SK-N-SH treated with all-trans-retinoic acid at 6 μM for 48 hours (cell line): ENCODE data around the gene VWF.

Source experiments
- ATAC-seq: fragments of 200-7000 bp; cut with Tn5 transposase; 3 replicates; pipeline ENCODE4 v1.9.1; 2020; ENCODE audit warnings: mild to moderate bottlenecking, moderate library complexity
- ARNTL ChIP-seq: fragments of 450-650 bp; formaldehyde crosslinking; IDR thresholded peaks from 2 replicates; pipeline ENCODE4 v1.5.0; 2020; ENCODE audit warnings: low read depth, mild to moderate bottlenecking, moderate library complexity, borderline replicate concordance
- BACH2 ChIP-seq: fragments of 250-450 bp; sonication (Bioruptor Pico); IDR thresholded peaks from 2 replicates; pipeline ENCODE4 v1.9.0; 2021; ENCODE audit warnings: mild to moderate bottlenecking, borderline replicate concordance
- CSDC2 ChIP-seq: fragments of 250-450 bp; sonication (Bioruptor Pico); IDR thresholded peaks from 2 replicates; pipeline ENCODE4 v1.5.0; 2020; ENCODE audit warnings: mild to moderate bottlenecking, moderate library complexity
- ESRRG ChIP-seq: fragments of 250-450 bp; sonication (Bioruptor Pico); IDR thresholded peaks from 2 replicates; pipeline ENCODE4 v1.6.1; 2021; ENCODE audit warnings: mild to moderate bottlenecking
- GLIS3 ChIP-seq: fragments of 250-450 bp; sonication (Bioruptor Pico); IDR thresholded peaks from 2 replicates; pipeline ENCODE4 v1.5.0; 2020; ENCODE audit warnings: mild to moderate bottlenecking, moderate library complexity
- ISL1 ChIP-seq: fragments of 250-450 bp; sonication (Bioruptor Pico); IDR thresholded peaks from 2 replicates; pipeline ENCODE4 v2.1.2; 2022; ENCODE audit warnings: mild to moderate bottlenecking, moderate library complexity
- OSR1 ChIP-seq: fragments of 250-450 bp; sonication (Bioruptor Pico); IDR thresholded peaks from 2 replicates; pipeline ENCODE4 v1.8.0; 2022; ENCODE audit warnings: moderate library complexity, mild to moderate bottlenecking, inconsistent platforms
- SNAI2 ChIP-seq: fragments of 250-450 bp; sonication (Bioruptor Pico); IDR thresholded peaks from 2 replicates; pipeline ENCODE4 v1.5.0; 2020; ENCODE audit warnings: mild to moderate bottlenecking, moderate library complexity
- TCF4 ChIP-seq: fragments of 250-450 bp; sonication (Bioruptor Pico); IDR thresholded peaks from 2 replicates; pipeline ENCODE4 v1.8.0; 2021; ENCODE audit warnings: mild to moderate bottlenecking, moderate library complexity, borderline replicate concordance
- TOX ChIP-seq: fragments of 250-450 bp; sonication (Bioruptor Pico); IDR thresholded peaks from 2 replicates; pipeline ENCODE4 v1.8.0; 2021; ENCODE audit warnings: mild to moderate bottlenecking, moderate library complexity, borderline replicate concordance
- ZFP3 ChIP-seq: fragments of 250-450 bp; sonication (Bioruptor Pico); IDR thresholded peaks from 2 replicates; pipeline ENCODE4 v1.5.0; 2020; ENCODE audit warnings: mild to moderate bottlenecking, moderate library complexity
- ZFP30 ChIP-seq: fragments of 450-650 bp; formaldehyde crosslinking; IDR thresholded peaks from 2 replicates; pipeline ENCODE4 v1.5.0; 2022; ENCODE audit warnings: mild to moderate bottlenecking, moderate library complexity
- ZNF565 ChIP-seq: fragments of 450-650 bp; formaldehyde crosslinking; conservative IDR thresholded peaks from 2 replicates; pipeline ENCODE4 v1.5.0; 2020; ENCODE audit warnings: low read depth, mild to moderate bottlenecking, moderate library complexity
- ZNF70 ChIP-seq: fragments of 450-650 bp; formaldehyde crosslinking; IDR thresholded peaks from 2 replicates; pipeline ENCODE4 v1.5.0; 2020; ENCODE audit warnings: mild to moderate bottlenecking, moderate library complexity
- ZNF8 ChIP-seq: fragments of 450-650 bp; formaldehyde crosslinking; IDR thresholded peaks from 2 replicates; pipeline ENCODE4 v1.5.0; 2020; ENCODE audit warnings: mild to moderate bottlenecking, moderate library complexity
- TF ChIP-seq, protein P1 (sequence below): fragments of 250-450 bp; sonication (Bioruptor Pico); IDR thresholded peaks from 2 replicates; pipeline ENCODE4 v1.5.1; 2021; ENCODE audit warnings: mild to moderate bottlenecking, moderate library complexity
- TF ChIP-seq, protein P2 (sequence below): fragments of 250-450 bp; sonication (Bioruptor Pico); IDR thresholded peaks from 2 replicates; pipeline ENCODE4 v1.5.0; 2020; ENCODE audit warnings: mild to moderate bottlenecking, moderate library complexity
- TF ChIP-seq, protein P3 (sequence below): fragments of 250-450 bp; sonication (Bioruptor Pico); IDR thresholded peaks from 2 replicates; pipeline ENCODE4 v1.8.0; 2021; ENCODE audit warnings: low read depth, mild to moderate bottlenecking, moderate library complexity, borderline replicate concordance
- TF ChIP-seq, protein P4 (sequence below): fragments of 250-450 bp; sonication (Bioruptor Pico); IDR thresholded peaks from 2 replicates; pipeline ENCODE4 v1.8.0; 2020; ENCODE audit warnings: mild to moderate bottlenecking, moderate library complexity, borderline replicate concordance
- TF ChIP-seq, protein P5 (sequence below): fragments of 250-450 bp; sonication (Bioruptor Pico); IDR thresholded peaks from 2 replicates; pipeline ENCODE4 v1.5.1; 2020; ENCODE audit warnings: low read depth, mild to moderate bottlenecking, moderate library complexity

Gene VWF

DNA sequence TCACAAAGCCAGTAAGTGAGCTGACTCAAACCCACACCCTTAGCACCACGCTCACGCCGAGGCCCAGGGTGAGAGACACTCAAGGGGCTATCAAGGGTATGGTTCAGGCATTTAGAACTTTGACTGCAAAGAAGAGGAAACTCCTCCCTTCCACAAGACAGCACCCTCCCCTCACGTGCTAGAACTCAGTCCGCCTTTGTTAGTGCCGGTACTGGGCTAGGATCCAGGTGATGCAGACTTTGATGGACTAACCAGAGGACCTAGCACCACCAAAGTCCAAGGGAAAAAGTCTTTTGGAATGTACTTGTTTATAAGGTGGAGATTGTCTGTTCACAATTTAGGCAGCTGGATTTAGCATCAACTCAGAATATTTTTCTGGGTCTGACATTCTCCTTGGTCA is 33.7 kb downstream of the VWF start:
- ATAC-seq, result no peak
- no peak for TF ChIP-seq CSDC2 (CRISPR knock-in tag)
- no peak for TF ChIP-seq GLIS3 (CRISPR knock-in tag)
- TF ChIP-seq, protein P1, sequence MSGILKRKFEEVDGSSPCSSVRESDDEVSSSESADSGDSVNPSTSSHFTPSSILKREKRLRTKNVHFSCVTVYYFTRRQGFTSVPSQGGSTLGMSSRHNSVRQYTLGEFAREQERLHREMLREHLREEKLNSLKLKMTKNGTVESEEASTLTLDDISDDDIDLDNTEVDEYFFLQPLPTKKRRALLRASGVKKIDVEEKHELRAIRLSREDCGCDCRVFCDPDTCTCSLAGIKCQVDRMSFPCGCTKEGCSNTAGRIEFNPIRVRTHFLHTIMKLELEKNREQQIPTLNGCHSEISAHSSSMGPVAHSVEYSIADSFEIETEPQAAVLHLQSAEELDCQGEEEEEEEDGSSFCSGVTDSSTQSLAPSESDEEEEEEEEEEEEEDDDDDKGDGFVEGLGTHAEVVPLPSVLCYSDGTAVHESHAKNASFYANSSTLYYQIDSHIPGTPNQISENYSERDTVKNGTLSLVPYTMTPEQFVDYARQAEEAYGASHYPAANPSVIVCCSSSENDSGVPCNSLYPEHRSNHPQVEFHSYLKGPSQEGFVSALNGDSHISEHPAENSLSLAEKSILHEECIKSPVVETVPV (CRISPR knock-in tag), result no peak
- TF ChIP-seq TOX (CRISPR knock-in tag), result no peak
- TF ChIP-seq ZNF565 (CRISPR knock-in tag), result no peak
- TF ChIP-seq, protein P2, sequence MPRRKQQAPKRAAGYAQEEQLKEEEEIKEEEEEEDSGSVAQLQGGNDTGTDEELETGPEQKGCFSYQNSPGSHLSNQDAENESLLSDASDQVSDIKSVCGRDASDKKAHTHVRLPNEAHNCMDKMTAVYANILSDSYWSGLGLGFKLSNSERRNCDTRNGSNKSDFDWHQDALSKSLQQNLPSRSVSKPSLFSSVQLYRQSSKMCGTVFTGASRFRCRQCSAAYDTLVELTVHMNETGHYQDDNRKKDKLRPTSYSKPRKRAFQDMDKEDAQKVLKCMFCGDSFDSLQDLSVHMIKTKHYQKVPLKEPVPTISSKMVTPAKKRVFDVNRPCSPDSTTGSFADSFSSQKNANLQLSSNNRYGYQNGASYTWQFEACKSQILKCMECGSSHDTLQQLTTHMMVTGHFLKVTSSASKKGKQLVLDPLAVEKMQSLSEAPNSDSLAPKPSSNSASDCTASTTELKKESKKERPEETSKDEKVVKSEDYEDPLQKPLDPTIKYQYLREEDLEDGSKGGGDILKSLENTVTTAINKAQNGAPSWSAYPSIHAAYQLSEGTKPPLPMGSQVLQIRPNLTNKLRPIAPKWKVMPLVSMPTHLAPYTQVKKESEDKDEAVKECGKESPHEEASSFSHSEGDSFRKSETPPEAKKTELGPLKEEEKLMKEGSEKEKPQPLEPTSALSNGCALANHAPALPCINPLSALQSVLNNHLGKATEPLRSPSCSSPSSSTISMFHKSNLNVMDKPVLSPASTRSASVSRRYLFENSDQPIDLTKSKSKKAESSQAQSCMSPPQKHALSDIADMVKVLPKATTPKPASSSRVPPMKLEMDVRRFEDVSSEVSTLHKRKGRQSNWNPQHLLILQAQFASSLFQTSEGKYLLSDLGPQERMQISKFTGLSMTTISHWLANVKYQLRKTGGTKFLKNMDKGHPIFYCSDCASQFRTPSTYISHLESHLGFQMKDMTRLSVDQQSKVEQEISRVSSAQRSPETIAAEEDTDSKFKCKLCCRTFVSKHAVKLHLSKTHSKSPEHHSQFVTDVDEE (CRISPR knock-in tag), result no peak
- TF ChIP-seq BACH2 (CRISPR knock-in tag), result no peak
- no peak for TF ChIP-seq TCF4 (CRISPR knock-in tag)
- no peak for TF ChIP-seq OSR1
- TF ChIP-seq, protein P3, sequence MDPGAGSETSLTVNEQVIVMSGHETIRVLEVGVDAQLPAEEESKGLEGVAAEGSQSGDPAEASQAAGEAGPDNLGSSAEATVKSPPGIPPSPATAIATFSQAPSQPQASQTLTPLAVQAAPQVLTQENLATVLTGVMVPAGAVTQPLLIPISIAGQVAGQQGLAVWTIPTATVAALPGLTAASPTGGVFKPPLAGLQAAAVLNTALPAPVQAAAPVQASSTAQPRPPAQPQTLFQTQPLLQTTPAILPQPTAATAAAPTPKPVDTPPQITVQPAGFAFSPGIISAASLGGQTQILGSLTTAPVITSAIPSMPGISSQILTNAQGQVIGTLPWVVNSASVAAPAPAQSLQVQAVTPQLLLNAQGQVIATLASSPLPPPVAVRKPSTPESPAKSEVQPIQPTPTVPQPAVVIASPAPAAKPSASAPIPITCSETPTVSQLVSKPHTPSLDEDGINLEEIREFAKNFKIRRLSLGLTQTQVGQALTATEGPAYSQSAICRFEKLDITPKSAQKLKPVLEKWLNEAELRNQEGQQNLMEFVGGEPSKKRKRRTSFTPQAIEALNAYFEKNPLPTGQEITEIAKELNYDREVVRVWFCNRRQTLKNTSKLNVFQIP (CRISPR knock-in tag), result no peak
- TF ChIP-seq, protein P4, sequence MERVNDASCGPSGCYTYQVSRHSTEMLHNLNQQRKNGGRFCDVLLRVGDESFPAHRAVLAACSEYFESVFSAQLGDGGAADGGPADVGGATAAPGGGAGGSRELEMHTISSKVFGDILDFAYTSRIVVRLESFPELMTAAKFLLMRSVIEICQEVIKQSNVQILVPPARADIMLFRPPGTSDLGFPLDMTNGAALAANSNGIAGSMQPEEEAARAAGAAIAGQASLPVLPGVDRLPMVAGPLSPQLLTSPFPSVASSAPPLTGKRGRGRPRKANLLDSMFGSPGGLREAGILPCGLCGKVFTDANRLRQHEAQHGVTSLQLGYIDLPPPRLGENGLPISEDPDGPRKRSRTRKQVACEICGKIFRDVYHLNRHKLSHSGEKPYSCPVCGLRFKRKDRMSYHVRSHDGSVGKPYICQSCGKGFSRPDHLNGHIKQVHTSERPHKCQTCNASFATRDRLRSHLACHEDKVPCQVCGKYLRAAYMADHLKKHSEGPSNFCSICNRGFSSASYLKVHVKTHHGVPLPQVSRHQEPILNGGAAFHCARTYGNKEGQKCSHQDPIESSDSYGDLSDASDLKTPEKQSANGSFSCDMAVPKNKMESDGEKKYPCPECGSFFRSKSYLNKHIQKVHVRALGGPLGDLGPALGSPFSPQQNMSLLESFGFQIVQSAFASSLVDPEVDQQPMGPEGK, result no peak
- no peak for TF ChIP-seq ZNF8 (CRISPR knock-in tag)

DNA sequence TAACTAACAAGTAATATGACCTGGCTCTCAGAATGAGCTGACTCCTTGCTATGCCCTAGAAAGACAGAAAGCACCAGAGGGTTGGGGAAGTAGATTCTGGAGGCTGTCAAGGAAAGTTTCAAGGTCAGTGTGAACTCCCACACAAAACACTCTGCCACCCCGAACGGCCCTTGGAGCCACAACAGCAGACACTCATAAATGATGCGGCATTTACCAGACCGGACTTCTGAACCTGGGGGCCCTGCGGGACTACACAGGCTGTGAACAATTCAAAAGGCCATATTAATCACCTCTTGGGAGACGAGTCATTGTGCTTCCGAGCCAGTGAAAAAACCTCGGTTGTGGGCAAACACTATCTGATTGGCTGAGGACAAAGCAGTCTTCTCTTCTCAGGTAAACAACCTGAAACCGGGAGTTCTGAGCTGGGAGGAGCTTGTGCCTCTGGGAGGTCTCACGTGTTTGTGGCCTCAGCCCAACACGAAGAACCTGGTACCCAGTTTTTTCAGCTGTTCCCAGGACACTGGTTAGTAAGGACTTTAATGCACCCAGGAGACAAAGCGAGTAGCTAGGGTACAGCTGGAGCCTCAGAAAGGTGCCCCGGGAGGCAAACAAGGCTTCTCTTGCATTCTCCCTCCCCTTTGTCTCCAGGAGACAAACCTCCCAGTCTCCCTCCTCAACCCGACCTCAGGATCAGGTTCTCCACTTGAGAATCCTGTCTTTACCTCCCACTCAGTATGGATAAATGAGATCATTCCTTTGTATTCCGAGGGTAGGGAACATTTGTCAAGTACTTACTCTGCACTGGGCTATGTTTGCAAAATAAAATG is 35.3 kb downstream of the VWF start:
- no peak for ATAC-seq
- TF ChIP-seq, protein P3 (CRISPR knock-in tag), result no peak
- TF ChIP-seq ZFP30 (CRISPR knock-in tag) (no peak), ISL1 (CRISPR knock-in tag) (no peak), ZNF8 (CRISPR knock-in tag) (no peak), SNAI2 (no peak), ZFP3 (CRISPR knock-in tag) (no peak), ZNF70 (no peak), TCF4 (CRISPR knock-in tag) (no peak), ESRRG (CRISPR knock-in tag) (no peak), GLIS3 (CRISPR knock-in tag) (no peak), ARNTL (CRISPR knock-in tag) (no peak)
- TF ChIP-seq, protein P5, sequence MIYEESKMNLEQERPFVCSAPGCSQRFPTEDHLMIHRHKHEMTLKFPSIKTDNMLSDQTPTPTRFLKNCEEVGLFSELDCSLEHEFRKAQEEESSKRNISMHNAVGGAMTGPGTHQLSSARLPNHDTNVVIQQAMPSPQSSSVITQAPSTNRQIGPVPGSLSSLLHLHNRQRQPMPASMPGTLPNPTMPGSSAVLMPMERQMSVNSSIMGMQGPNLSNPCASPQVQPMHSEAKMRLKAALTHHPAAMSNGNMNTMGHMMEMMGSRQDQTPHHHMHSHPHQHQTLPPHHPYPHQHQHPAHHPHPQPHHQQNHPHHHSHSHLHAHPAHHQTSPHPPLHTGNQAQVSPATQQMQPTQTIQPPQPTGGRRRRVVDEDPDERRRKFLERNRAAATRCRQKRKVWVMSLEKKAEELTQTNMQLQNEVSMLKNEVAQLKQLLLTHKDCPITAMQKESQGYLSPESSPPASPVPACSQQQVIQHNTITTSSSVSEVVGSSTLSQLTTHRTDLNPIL (CRISPR knock-in tag), result no peak
- TF ChIP-seq, protein P2 (CRISPR knock-in tag), result no peak
- TF ChIP-seq, protein P1 (CRISPR knock-in tag), result no peak
